Body of pancreas (tissue), 4 donors: Measurements from ENCODE around the gene ORC2.

ENCODE experiments used
- CTCF ChIP-seq, 7 experiments: fragments of 450-650 bp in 4 of 7; fragments of 200-600 bp in 3 of 7; sonication (generic) in 3 of 7; IDR thresholded peaks; one replicate each; pipeline ENCODE4 v1.5.1; 2016 to 2019; ENCODE audit warnings: antibody characterized with exemption in 7 of 7
- POLR2A ChIP-seq, 3 donors: fragments of 450-650 bp; IDR thresholded peaks; one replicate each; pipeline ENCODE4 v1.6.1; 2016; ENCODE audit warnings: antibody characterized with exemption in 3 of 3, mild to moderate bottlenecking in 2 of 3

DNA sequence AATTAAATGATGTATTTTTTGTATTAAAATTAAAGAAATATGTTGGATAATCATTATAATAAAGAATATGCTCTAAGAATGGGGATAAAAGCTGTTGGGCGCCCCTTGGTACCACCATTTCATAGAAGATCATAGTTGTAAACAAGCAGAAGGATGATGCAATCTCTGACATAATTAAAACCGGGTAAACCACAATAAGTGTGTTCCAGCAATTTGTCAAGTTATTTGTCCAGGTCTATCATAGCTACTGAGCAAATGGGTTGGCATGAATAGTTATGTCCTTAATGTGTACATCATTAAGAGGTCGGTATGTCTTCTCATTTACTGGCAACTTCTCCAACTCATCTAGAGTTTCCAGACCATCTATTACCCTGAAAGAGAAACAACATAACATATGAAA lies 92.3 kb downstream of the ORC2 start:
- TF ChIP-seq POLR2A (IDR thresholded peaks at IDR 0.05) (no peak), CTCF (IDR thresholded peaks at IDR 0.05) (no peak)
